NCI-H187 (cell line): Measurements from ENCODE around the gene TMEM255B.

Experiments
- DNase-seq, 2 experiments: peaks; one replicate each; lab custom pipeline; 2025; lab: John Stamatoyannopoulos, UW

The TMEM255B gene

DNA sequence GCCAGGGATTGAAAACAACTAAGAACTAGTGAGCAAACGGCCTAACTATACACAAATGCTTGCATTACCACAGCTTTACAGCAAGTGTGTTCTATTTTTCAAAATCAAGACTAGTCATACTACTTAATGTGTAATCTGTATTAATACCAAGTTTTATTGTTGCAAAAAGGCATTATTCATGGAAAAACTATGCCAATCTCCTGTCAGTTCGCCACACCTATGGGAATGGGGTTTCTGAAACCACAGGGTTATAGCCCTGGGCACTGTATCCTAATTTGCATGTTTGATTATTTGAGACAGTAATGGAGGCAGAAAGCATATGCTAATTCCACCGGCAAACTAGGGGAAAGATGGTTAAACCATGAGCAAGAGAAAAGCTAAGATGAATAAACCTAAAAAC, 90.5 kb downstream of the TMEM255B start:
- no peak for DNase-seq

DNA sequence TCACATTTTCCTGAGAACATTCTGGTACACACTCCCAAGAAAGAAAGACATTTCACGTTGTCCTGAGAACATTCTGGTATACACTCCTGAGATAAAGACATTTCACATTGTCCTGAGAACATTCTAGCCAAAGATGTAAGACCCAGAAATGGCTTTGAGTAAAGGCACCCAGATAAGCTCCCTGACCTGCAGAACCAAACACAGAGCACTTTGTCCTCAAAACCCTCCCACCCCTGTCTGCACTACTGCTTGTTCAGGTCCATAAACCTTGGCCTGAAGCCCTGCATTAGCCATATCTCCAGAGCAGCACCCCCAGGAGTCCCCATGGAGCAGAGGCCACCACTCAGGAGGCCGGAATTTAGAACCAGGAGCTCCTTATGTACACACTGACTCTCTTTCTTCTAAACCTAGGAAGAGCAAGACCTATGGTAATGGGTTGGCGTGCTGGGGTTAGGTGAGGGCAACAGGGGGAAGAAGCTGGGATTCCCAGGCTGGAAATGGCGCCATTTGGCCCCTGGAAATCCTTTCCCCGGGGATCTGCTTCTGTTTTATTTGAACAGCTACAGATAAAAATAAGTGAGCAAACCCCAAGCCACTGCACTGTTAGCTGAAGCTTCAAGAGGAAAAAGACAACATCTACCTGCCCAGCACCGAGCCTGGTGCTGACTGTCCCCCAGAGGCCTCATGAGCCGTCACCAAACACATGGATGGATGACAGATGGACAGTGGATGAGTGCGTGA, 91.1 kb downstream of the TMEM255B start:
- no peak for DNase-seq

GRCh38 chr13:113850722-113851479, 91.9 kb downstream of the TMEM255B start:
- no peak for DNase-seq

- no peak for DNase-seq
Measured at GRCh38 chr13:113851480-113851803, 92.4 kb downstream of the TMEM255B start.

GRCh38 chr13:113851826-113852535, 93.0 kb downstream of the TMEM255B start:
- no peak for DNase-seq

DNA sequence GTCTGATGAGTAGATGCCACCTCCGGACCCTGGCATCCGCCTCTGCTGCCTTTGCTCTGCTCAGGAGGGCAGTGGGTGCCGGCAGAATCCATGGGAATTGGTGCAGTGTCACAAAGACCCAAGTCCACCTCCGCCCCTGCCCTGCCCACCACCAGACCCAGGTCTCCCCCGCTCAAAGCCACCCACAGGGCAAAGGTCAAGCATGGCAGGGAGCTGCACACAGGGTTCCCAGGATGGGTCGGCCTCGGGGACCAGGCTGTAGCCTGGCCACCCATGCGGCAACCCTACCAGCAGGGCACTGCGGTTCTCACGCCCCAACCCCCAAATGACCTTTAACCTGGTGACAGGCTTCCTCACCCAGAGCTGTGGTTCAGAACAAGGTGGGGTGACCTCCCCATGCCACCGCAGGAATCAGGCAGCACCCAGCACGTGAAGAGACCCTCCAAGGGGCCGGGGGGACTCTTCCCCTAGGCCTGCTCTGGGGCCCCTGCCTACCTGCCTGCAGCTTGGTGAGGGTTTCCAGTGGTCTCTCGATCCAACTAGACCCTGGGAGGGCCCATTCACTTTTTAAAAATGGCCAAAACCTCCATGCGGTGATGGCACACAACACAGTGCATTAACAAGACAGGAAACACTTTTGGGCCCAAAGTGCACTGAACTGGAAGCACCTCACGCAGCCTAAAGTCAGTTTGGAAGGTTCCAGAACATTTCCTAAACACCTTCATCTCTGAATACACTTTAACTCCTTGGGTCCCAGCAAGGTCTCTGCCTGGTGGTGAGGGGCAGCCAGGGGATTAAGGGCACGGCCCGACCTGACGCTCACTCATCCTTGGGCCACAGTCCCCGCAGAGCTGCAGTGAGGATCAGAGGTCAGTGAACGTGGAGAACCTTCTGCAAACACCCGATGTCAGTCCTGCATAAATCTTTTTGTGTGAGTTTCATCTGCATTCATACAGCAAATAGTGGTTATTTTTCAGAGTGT, 93.8 kb downstream of the TMEM255B start:
- DNase-seq = no peak

GRCh38 chr13:113853518-113854237, 94.7 kb downstream of the TMEM255B start:
- DNase-seq = no peak

DNA sequence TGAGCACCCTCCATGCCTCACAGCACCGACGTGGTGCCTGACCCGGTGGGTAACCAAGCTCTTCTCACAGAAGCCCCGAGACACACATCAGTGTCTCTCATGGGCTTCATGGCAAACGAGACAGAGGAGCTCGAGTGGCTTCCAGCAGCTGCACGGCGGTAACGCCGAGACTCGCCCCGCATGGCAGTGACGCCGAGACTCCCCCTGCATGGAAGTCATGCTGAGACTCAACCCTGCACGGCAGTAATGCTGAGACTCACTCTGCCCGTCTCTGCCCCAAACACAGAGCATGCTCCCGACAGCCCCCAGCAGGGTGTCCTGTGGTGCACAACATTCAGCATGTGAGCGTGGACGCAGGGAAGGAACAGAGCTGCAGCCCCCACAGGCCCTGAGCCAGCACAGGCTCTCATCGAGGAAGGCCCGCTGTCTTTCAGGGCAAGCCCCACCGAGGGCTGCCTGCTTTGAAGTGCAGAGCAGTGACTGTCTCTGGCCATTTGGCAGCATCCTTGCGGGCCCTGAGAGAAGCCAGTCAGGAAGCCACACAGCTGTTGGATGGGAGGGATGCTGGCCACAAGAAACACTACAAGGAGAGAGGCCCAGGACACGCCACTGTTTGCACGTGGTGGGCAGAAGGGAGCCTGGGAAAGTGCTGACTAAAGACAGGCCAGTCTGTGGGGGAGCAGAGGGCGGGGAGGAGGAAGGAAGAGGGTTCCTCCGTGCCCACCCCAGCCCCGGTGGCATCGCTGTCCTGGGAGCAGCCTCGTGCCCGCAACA, 95.4 kb downstream of the TMEM255B start:
- no peak for DNase-seq

DNA sequence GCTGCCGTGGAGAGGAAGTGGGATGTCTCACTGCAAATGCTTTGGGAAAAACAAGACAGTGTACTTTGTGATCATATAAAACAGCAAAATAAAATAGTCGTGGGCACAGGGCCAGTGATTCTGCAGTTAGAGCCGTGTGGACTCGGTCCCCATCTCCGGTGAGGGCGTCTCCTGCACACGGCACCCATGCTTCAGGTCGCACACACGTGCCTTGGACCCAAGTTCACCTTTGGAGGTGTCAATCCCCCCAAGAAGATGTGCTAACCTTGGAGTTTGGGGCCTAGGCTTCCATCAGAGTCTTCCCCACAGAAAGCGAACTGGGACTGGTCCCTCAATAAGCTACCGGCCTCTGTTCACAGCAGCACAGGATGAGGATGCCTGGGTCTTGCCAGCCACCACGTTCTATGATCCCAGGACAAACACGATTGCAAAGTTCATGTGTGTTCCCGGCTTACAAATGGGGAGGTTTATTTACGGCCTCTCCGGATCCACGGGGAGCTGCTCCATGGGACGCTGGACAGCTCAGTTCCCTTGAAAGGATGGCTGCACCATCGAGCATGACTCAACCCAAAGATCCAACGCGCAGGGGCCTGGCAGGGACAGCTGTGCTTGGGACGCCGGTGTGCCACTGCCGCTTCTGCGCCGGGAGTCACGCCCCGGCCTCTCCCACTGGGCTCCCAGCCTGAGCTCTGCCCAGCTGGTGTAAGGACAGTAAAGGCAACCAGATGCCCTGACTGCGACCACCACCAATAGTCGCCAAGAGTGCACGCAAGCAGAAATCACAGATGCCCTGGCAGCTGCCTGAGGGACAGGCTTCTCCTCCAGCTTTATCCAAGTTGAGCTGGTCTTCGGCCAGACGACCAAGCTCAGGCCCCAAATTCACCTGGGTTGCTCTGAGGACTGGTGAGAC, 96.2 kb downstream of the TMEM255B start:
- no peak for DNase-seq

- DNase-seq = no peak
Measured at GRCh38 chr13:113855931-113856715, 97.1 kb downstream of the TMEM255B start.

- DNase-seq = no peak
Measured at GRCh38 chr13:113856716-113857065, 97.7 kb downstream of the TMEM255B start.

- no peak for DNase-seq
Measured at GRCh38 chr13:113857531-113858195, 98.6 kb downstream of the TMEM255B start.

DNA sequence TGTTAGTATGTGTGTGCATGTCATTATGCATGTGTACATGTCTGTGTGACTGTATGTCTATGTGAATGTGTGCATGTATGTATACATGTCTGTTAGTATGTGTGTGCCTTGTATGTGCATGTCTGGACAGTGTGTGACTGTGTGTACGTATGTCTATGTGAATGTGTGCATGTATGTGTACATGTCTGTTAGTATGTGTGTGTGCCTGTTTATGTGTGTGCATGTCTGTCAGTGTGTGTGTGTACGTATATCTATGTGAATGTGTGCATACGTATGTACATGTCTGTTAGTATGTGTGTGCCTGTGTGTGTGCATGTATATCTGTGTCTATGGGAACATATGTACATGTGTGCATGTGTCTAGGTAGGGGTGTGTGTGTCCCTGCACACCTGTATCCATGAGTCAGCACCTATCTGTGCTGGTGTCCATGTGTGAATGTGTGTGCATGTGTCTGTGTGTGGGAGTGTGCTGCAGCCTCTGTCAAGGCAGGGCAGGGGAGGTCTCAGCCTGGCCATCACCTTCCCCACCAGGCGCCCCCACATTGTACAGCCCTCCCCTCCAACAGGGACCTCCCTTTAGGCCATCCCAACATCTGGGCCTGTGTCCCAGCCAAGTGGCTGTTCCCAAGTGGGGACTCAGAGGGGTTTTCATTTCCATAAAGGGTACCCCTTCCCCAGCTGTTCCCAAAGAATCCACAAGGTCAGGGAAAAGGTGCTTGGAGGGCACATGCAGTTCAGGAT, 100.5 kb downstream of the TMEM255B start:
- DNase-seq = no peak

- DNase-seq = no peak
Measured at GRCh38 chr13:113860051-113860664, 101.1 kb downstream of the TMEM255B start.

DNA sequence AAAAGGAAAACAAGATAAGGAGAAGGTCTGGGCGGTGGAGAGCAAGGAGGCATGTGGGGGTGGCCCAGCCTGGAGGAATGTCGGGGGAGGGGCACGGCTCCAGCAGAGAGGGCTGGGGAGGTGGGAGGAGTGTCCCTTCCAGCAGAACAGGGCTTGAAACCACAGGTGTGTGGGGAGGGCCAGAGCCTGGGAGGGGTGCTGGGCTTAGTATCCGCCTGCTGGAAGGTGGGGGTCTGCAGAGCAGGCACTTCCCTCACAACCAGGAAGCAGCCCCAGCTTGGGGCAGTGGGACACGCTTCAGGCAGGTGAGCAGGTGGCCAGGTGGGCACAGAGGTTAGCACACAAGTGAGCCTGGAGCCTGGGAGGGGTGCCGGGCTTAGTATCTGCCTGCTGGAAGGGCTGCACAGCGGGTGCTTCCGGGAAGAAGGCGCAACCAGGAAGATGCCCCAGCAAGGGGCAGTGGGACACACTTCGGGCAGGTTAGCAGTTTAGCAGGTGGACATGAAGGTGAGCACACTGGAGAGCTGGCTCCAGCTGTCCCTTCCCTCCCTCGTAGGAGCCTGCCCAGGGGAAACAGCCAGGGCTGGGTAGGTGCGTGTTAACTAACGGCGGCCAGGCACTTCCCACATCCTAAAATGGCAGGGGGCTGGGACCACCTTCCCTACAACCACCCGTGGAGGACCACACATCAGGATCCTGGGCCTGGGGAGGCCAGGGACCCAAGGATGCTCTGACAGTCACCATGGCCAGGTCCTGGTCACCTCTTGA, 101.8 kb downstream of the TMEM255B start:
- no peak for DNase-seq

- no peak for DNase-seq
Measured at GRCh38 chr13:113861433-113862030, 102.5 kb downstream of the TMEM255B start.
